HG02981 (cell line): ENCODE results near the gene LPGAT1.
"Not testable (repeated sequence)": the region's sequence is repeated elsewhere in the genome, so short reads cannot be mapped to it uniquely, and the experiment has no call there.

Experiments used
- ATAC-seq: cut with Tn5 transposase; IDR thresholded peaks from one replicate; pipeline ENCODE4 v1.9.1; 2021; ENCODE audit warnings: mild to moderate bottlenecking, moderate library complexity; ENCODE audit not compliant: unreplicated experiment

The LPGAT1 gene, protein sequence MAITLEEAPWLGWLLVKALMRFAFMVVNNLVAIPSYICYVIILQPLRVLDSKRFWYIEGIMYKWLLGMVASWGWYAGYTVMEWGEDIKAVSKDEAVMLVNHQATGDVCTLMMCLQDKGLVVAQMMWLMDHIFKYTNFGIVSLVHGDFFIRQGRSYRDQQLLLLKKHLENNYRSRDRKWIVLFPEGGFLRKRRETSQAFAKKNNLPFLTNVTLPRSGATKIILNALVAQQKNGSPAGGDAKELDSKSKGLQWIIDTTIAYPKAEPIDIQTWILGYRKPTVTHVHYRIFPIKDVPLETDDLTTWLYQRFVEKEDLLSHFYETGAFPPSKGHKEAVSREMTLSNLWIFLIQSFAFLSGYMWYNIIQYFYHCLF

GRCh38 chr1:211830328-211831142, at the start of gene LPGAT1:
Gene LPGAT1 (minus strand): TSS chr1:211830763. CDS start chr1:211829296, 1,467 bp downstream.
- peak; percentile 66 for ATAC-seq

GRCh38 chr1:211879475-211879874, 48.9 kb upstream of the LPGAT1 start:
- no peak for ATAC-seq

- no peak for ATAC-seq
These were observed 46.5 kb upstream of the LPGAT1 start for GRCh38 chr1:211876851-211877590.

DNA sequence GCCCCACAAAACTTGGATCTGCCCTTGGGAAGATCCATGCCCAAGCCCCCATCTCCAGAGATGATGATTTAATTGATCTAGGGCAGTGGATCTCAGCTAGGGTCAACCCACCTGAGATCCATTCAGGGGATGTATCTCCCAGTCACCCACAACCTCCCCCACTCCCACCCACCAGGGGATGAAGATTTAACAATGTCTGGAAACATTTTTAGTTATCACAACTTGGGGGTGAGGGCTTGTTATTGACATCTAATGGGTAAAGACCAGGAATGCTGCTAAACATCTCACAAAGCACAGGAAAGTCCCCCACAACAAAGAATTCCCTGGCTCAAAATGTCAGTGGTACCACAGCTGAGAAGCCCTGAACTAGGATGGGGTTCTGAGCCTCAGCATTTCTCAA, 45.0 kb upstream of the LPGAT1 start:
- no peak for ATAC-seq

- ATAC-seq: no peak
These were observed 44.2 kb upstream of the LPGAT1 start for GRCh38 chr1:211874521-211875347.

- not testable (repeated sequence) for ATAC-seq
These were observed 43.2 kb upstream of the LPGAT1 start for GRCh38 chr1:211873731-211874130.

- ATAC-seq: no peak
These were observed 39.6 kb upstream of the LPGAT1 start for GRCh38 chr1:211870156-211870555.

- no peak for ATAC-seq
These were observed 34.6 kb upstream of the LPGAT1 start for GRCh38 chr1:211865180-211865579.

- no peak for ATAC-seq
These were observed 28.8 kb upstream of the LPGAT1 start for GRCh38 chr1:211859405-211859804.

DNA sequence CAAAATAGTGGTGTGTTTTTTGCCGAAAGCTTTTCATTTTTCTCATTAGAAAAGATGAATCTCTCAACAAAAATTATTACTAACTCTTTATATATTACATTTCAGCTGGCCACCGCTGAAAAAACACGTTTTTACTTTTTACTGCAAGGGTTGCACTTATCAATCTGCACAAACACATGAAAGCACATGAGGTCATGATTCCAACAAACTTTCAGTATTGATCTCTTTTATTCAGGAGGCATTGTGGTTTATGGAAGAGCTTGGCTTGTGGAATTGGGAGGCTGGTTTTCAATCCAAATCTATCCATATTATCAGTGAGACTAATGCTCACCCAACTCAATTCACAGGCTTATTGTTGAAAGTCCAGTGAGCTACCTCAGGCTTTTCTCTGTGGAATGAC, 20.6 kb upstream of the LPGAT1 start:
- no peak for ATAC-seq

DNA sequence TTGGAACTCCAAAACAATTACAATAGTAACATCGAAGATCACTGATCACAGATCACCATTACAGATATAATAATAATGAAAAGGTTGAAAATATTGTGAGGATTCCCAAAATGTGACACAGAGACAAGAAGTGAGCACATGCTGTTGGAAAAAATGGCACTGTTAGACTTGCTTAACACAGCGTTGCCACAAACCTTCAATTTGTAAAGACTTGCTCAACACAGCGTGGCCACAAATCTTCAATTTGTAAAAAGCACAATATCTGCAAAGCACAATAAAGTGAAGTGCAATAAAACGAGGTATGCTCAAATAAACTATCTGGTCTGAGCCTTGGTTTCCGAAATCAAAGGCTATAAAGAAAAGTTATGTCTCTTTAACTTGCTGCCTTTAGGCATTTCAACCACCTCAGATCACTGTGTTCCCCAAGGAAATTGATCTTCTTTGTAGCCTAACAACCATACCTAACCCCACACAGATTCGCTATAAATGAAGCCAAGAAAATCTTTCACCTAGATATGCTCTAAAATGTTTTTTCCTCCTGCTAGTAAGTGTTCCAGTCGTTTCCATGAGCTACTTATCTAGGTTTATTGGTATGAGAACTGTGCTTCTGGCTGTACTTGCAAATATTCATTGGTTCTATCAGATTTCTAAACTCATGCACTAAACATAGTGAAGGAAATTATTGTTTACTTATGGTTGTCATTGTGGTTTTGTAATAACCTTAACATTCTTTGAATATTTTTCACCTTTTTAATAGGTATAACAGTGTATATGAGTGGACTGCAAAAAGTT, 13.1 kb upstream of the LPGAT1 start:
- no peak for ATAC-seq

GRCh38 chr1:211843018-211843417, 12.5 kb upstream of the LPGAT1 start:
- no peak for ATAC-seq

GRCh38 chr1:211842518-211842917, 12.0 kb upstream of the LPGAT1 start:
- ATAC-seq: no peak

DNA sequence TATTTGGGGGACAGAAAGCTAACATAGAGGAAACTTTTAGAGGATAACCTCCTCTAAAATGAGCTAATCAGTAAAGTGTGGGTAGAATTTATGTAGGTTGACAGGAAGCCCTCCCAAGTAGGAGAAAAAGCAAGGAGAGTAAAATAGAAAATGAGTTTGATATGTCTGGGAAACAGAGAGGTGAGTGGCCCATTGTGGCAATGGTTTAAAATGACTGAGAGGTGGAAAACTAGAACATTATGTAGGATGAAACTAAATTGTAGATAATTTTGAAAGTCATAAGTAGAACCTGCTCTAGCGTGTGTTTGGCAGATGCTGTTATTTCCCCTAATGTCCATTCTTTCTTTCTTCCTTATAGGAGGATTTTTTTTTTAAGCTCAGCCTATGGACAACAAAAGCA, 8.5 kb upstream of the LPGAT1 start:
- no peak for ATAC-seq

- no peak for ATAC-seq
These were observed 2.7 kb upstream of the LPGAT1 start for GRCh38 chr1:211833174-211833820.

DNA sequence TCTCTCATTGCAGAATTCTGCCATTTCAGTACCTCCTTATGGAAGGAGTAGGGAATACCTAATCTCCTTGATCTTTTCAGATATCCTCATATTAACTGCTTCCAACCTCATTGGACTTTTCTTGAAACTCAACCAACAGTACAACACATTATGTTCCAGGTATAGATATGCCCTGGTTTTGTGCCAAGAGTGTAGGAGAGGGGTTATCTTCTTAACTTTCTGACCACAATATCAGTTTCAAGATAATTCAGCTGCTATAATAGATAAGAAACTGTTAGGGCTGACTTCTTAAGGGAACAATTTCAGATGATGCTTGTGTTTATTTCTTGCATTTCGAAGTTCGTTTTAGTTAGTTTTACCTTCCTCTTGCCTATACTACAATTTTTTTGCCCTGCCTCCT, 2.1 kb upstream of the LPGAT1 start:
- ATAC-seq: no peak

DNA sequence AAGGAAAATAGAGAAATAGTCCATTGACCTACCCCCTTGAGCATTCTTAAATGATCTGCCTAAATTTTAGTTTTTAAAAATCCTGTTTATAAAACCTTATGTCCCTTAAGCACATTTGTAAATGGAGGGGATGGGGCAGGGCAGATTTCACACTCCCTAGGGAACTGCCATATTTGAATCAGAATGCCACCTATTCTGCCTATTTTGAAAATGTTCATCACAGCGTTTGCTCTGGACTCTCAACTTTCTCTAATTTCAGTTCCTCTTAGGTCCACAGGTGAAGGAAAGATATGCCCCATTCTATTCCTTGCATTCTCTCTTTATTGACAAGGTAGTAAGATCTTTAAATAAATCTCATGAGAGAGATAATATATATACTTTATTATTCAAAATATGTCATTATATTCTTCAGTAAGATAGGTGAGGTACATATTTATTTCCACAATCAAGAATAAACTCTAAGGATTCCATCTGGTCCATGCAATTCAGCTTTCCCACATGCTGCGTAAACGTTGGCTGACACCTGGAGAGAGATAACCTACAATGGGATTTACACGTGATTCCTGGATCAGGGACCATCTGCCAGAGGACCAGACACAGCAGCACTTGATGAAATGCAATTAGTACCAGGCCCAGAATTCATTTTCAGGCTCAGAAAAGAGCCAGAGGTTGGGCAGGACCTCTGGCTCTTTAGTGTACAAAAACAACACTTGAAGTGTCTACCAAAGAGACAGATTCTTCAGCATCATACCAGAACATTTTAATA, 1.2 kb upstream of the LPGAT1 start:
- ATAC-seq: no peak

DNA sequence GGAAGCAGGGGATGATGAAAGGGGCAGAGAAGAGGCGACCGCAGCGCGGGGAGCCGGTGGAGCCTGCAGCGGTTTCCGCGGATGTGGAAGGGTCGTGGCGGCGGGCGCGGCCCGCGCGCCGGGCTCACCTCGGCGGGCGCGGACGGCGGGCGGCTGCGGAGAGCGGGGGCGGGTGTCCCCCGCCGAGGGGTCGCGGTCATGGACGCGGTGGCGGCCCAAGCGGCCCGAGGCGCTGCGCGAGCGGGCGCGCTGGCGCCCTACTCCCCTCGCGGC, 572 bp downstream of the LPGAT1 start:
- ATAC-seq: no peak
